PC-3 (cell line): Measurements from ENCODE around the gene RXFP3.

Experiments
- EZH2 ChIP-seq: fragments of 300-600 bp; sonication (generic); IDR thresholded peaks from one replicate; pipeline ENCODE4 v1.6.1; 2017; ENCODE audit warnings: antibody characterized with exemption, mild to moderate bottlenecking, low read length; ENCODE audit not compliant: unreplicated experiment
- TF ChIP-seq, protein P1 (sequence below): fragments of 300-600 bp; sonication (generic); conservative IDR thresholded peaks from 2 replicates; pipeline ENCODE4 v1.5.1; 2017; ENCODE audit warnings: antibody characterized with exemption, low read depth, mild to moderate bottlenecking, low read length

DNA sequence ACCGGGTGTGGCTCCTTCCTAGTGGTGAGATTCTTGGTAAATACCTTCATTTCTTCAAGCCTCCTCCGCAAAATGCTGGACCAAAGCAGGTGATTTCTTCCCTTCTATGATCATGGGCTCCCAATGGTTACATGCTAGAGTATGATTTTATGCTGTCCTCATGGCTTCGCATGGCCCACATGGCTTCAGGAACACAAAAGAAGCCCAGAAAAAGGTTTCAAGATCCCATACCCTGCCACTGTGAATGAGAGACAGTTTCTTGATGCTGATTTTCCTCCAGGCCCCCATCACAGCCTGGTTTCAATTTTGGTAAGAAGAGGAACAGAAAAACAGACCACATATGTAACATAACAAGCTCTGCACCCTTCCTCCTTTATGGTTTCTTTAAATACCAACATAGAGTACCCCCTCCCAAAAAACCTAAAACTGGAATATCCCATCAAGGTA lies 2.4 kb upstream of the RXFP3 start:
- TF ChIP-seq, protein P1, sequence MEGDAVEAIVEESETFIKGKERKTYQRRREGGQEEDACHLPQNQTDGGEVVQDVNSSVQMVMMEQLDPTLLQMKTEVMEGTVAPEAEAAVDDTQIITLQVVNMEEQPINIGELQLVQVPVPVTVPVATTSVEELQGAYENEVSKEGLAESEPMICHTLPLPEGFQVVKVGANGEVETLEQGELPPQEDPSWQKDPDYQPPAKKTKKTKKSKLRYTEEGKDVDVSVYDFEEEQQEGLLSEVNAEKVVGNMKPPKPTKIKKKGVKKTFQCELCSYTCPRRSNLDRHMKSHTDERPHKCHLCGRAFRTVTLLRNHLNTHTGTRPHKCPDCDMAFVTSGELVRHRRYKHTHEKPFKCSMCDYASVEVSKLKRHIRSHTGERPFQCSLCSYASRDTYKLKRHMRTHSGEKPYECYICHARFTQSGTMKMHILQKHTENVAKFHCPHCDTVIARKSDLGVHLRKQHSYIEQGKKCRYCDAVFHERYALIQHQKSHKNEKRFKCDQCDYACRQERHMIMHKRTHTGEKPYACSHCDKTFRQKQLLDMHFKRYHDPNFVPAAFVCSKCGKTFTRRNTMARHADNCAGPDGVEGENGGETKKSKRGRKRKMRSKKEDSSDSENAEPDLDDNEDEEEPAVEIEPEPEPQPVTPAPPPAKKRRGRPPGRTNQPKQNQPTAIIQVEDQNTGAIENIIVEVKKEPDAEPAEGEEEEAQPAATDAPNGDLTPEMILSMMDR, result no peak
- no peak for TF ChIP-seq EZH2
